ENCODE data around the gene GNAT2.

GNAT2 gene

GRCh38 chr1:109557520-109557919 lies 61.9 kb downstream of the GNAT2 start:
- DNase-seq (ENCODE audit: low spot score) = no peak

- no peak for DNase-seq (ENCODE audit: low spot score)
Measured at GRCh38 chr1:109556563-109556962, 62.9 kb downstream of the GNAT2 start.

Measured in ecto neural progenitor cell (in vitro differentiated cells).